Activated naive CD8-positive, alpha-beta T cell (primary cell): ENCODE data around the gene ICAM1.
"Not testable (repeated sequence)": the region's sequence is repeated elsewhere in the genome, so short reads cannot be mapped to it uniquely, and the experiment has no call there.

Experiments used
- H3K27ac Mint-ChIP-seq: one replicate; pipeline ENCODE4 v1.8.0; 2021; ENCODE audit warnings: mixed read lengths
- H3K27me3 Mint-ChIP-seq: one replicate; pipeline ENCODE4 v1.8.0; 2021; ENCODE audit warnings: mixed read lengths
- H3K36me3 Mint-ChIP-seq: one replicate; pipeline ENCODE4 v1.8.0; 2021; ENCODE audit warnings: mixed read lengths
- H3K4me1 Mint-ChIP-seq: one replicate; pipeline ENCODE4 v1.8.0; 2021; ENCODE audit warnings: low read depth, mixed read lengths
- H3K4me3 Mint-ChIP-seq: one replicate; pipeline ENCODE4 v1.8.0; 2021; ENCODE audit warnings: mild to moderate bottlenecking, mixed read lengths
- H3K9me3 Mint-ChIP-seq: one replicate; pipeline ENCODE4 v1.8.0; 2021; ENCODE audit warnings: low read depth, mixed read lengths

Gene ICAM1

GRCh38 chr19:10233946-10234345 is 37.0 kb upstream of the ICAM1 start:
- Mint-ChIP-seq H3K9me3 (no peaks in the 10 kb centered on the region), H3K27ac (no peak overlapping the region), H3K36me3 (no peaks in the 10 kb centered on the region), H3K27me3 (no peaks in the 10 kb centered on the region), H3K4me1 (peaks cover 19% of the 10 kb centered on the region), H3K4me3 (no peak overlapping the region)

GRCh38 chr19:10235003-10235402 is 35.9 kb upstream of the ICAM1 start:
- Mint-ChIP-seq H3K27me3 (no peaks in the 10 kb centered on the region), H3K9me3 (no peaks in the 10 kb centered on the region), H3K4me3 (no peak overlapping the region), H3K36me3 (no peaks in the 10 kb centered on the region), H3K27ac (peak overlapping the region; percentile 58), H3K4me1 (peaks cover 13% of the 10 kb centered on the region)

- not testable (repeated sequence) for H3K9me3 Mint-ChIP-seq, H3K36me3 Mint-ChIP-seq, H3K27me3 Mint-ChIP-seq, H3K27ac Mint-ChIP-seq
- Mint-ChIP-seq H3K4me1 (peaks cover 13% of the 10 kb centered on the region), H3K4me3 (peak overlapping the region; percentile 90)
Measured at GRCh38 chr19:10235409-10235808, 35.5 kb upstream of the ICAM1 start.

GRCh38 chr19:10237702-10238101 is 33.2 kb upstream of the ICAM1 start:
- H3K9me3 Mint-ChIP-seq: no peaks in the 10 kb centered on the region
- no peaks in the 10 kb centered on the region for H3K36me3 Mint-ChIP-seq
- H3K4me3 Mint-ChIP-seq: no peak overlapping the region
- no peaks in the 10 kb centered on the region for H3K27me3 Mint-ChIP-seq
- peaks cover 13% of the 10 kb centered on the region for H3K4me1 Mint-ChIP-seq
- H3K27ac Mint-ChIP-seq: no peak overlapping the region

GRCh38 chr19:10238172-10238783 is 32.6 kb upstream of the ICAM1 start:
- no peaks in the 10 kb centered on the region for H3K27me3 Mint-ChIP-seq
- no peaks in the 10 kb centered on the region for H3K9me3 Mint-ChIP-seq
- no peaks in the 10 kb centered on the region for H3K36me3 Mint-ChIP-seq
- H3K4me1 Mint-ChIP-seq: peaks cover 13% of the 10 kb centered on the region
- H3K27ac Mint-ChIP-seq: no peak overlapping the region
- H3K4me3 Mint-ChIP-seq: no peak overlapping the region

GRCh38 chr19:10241826-10242449 is 29.0 kb upstream of the ICAM1 start:
- H3K4me3 Mint-ChIP-seq, H3K27ac Mint-ChIP-seq, H3K36me3 Mint-ChIP-seq, H3K27me3 Mint-ChIP-seq, H3K4me1 Mint-ChIP-seq, H3K9me3 Mint-ChIP-seq: not testable (repeated sequence)

GRCh38 chr19:10243606-10244005 is 27.3 kb upstream of the ICAM1 start:
- H3K4me1 Mint-ChIP-seq: no peaks in the 10 kb centered on the region
- no peaks in the 10 kb centered on the region for H3K27me3 Mint-ChIP-seq
- H3K9me3 Mint-ChIP-seq: no peaks in the 10 kb centered on the region
- H3K27ac Mint-ChIP-seq: no peak overlapping the region
- no peaks in the 10 kb centered on the region for H3K36me3 Mint-ChIP-seq
- no peak overlapping the region for H3K4me3 Mint-ChIP-seq

GRCh38 chr19:10245189-10245939 is 25.6 kb upstream of the ICAM1 start:
- Mint-ChIP-seq H3K36me3 (no peaks in the 10 kb centered on the region), H3K27me3 (no peaks in the 10 kb centered on the region), H3K4me1 (peaks cover 3% of the 10 kb centered on the region), H3K4me3 (no peak overlapping the region), H3K27ac (no peak overlapping the region), H3K9me3 (no peaks in the 10 kb centered on the region)

- Mint-ChIP-seq H3K4me3 (no peak overlapping the region), H3K36me3 (no peaks in the 10 kb centered on the region)
Measured at GRCh38 chr19:10246511-10246910, 24.4 kb upstream of the ICAM1 start.

GRCh38 chr19:10251792-10252694 is 18.9 kb upstream of the ICAM1 start, which contains the start of gene MRPL4:
MRPL4 (plus strand) TSS chr19:10252214; CDS start chr19:10252254, 40 bp downstream.
- H3K36me3 Mint-ChIP-seq: peaks cover 3% of the 10 kb centered on the region
- no peaks in the 10 kb centered on the region for H3K9me3 Mint-ChIP-seq
- H3K4me3 Mint-ChIP-seq: peak within 1 kb of the TSS; percentile 98
- H3K27me3 Mint-ChIP-seq: no peaks in the 10 kb centered on the region
- peaks cover 20% of the 10 kb centered on the region for H3K4me1 Mint-ChIP-seq
- H3K27ac Mint-ChIP-seq: peak within 1 kb of the TSS; percentile 99

More at GRCh38 chr19:10246511-10246910, 24.4 kb upstream of the ICAM1 start:
- Mint-ChIP-seq H3K27me3 (no peaks in the 10 kb centered on the region), H3K4me1 (peaks cover 5% of the 10 kb centered on the region), H3K9me3 (no peaks in the 10 kb centered on the region), H3K27ac (no peak overlapping the region)

- H3K9me3 Mint-ChIP-seq: no peaks in the 10 kb centered on the region
- no peaks in the 10 kb centered on the region for H3K27me3 Mint-ChIP-seq
- peaks cover 20% of the 10 kb centered on the region for H3K4me1 Mint-ChIP-seq
- peaks cover 7% of the 10 kb centered on the region for H3K36me3 Mint-ChIP-seq
- peak overlapping the region; percentile 98 for H3K4me3 Mint-ChIP-seq
- H3K27ac Mint-ChIP-seq: peak overlapping the region; percentile 99
Measured at GRCh38 chr19:10252707-10253106, 18.2 kb upstream of the ICAM1 start.

GRCh38 chr19:10254244-10254643 is 16.7 kb upstream of the ICAM1 start:
- Mint-ChIP-seq H3K9me3 (no peaks in the 10 kb centered on the region), H3K4me3 (peak overlapping the region; percentile 59), H3K27me3 (no peaks in the 10 kb centered on the region), H3K4me1 (peaks cover 26% of the 10 kb centered on the region), H3K27ac (peak overlapping the region; percentile 34), H3K36me3 (peaks cover 7% of the 10 kb centered on the region)

GRCh38 chr19:10255358-10255757 is 15.6 kb upstream of the ICAM1 start:
- peaks cover 32% of the 10 kb centered on the region for H3K4me1 Mint-ChIP-seq
- H3K27me3 Mint-ChIP-seq: no peaks in the 10 kb centered on the region
- H3K9me3 Mint-ChIP-seq: no peaks in the 10 kb centered on the region
- no peak overlapping the region for H3K27ac Mint-ChIP-seq
- peaks cover 7% of the 10 kb centered on the region for H3K36me3 Mint-ChIP-seq
- no peak overlapping the region for H3K4me3 Mint-ChIP-seq

GRCh38 chr19:10256551-10256950 is 14.4 kb upstream of the ICAM1 start:
- H3K27ac Mint-ChIP-seq: no peak overlapping the region
- no peak overlapping the region for H3K4me3 Mint-ChIP-seq
- H3K36me3 Mint-ChIP-seq: peaks cover 7% of the 10 kb centered on the region
- no peaks in the 10 kb centered on the region for H3K27me3 Mint-ChIP-seq
- no peaks in the 10 kb centered on the region for H3K9me3 Mint-ChIP-seq
- peaks cover 29% of the 10 kb centered on the region for H3K4me1 Mint-ChIP-seq
